GM23248 (cell line): ENCODE results near the gene RAB3GAP1. TPM values are rescaled to one million over a fixed set of nuclear protein-coding genes. Genes with fewer than 3 reads are reported as not detected.

Experiments used
- DNase-seq: peaks from one replicate; pipeline ENCODE4 v3.0.0-alpha.2; 2015
- H2AFZ ChIP-seq: fragments of 200-600 bp; sonication (generic); 2 replicates; pipeline ENCODE4 v1.6.1; 2016; ENCODE audit warnings: antibody characterized with exemption
- H3F3A ChIP-seq: fragments of 200-600 bp; sonication (generic); 2 replicates; pipeline ENCODE4 v1.6.1; 2016; ENCODE audit warnings: mild to moderate bottlenecking, antibody characterized with exemption, mixed run types; ENCODE audit not compliant: insufficient read depth
- H3K27ac ChIP-seq: fragments of 200-600 bp; sonication (generic); 2 replicates; pipeline ENCODE4 v1.5.1; 2016; ENCODE audit warnings: mild to moderate bottlenecking
- H3K27me3 ChIP-seq: fragments of 200-600 bp; sonication (generic); replicated peaks from 2 replicates; pipeline ENCODE4 v1.6.1; 2016; ENCODE audit warnings: mild to moderate bottlenecking; ENCODE audit not compliant: insufficient read depth
- H3K36me3 ChIP-seq: fragments of 200-600 bp; sonication (generic); 2 replicates; pipeline ENCODE4 v1.6.1; 2016; ENCODE audit warnings: low read depth, mild to moderate bottlenecking
- H3K4me1 ChIP-seq: fragments of 200-600 bp; sonication (generic); 2 replicates; pipeline ENCODE4 v1.6.1; 2016; ENCODE audit warnings: mild to moderate bottlenecking; ENCODE audit not compliant: insufficient read depth
- H3K4me2 ChIP-seq: fragments of 200-600 bp; sonication (generic); one replicate; pipeline ENCODE4 v1.6.1; 2016; ENCODE audit warnings: mild to moderate bottlenecking; ENCODE audit not compliant: unreplicated experiment
- H3K4me3 ChIP-seq: fragments of 200-600 bp; sonication (generic); 2 replicates; pipeline ENCODE4 v1.5.1; 2016; ENCODE audit warnings: mild to moderate bottlenecking
- H3K79me2 ChIP-seq: fragments of 200-600 bp; sonication (generic); 2 replicates; pipeline ENCODE4 v1.6.1; 2016; ENCODE audit warnings: mild to moderate bottlenecking; ENCODE audit not compliant: insufficient read depth
- H3K9ac ChIP-seq: fragments of 200-600 bp; sonication (generic); 2 replicates; pipeline ENCODE4 v1.6.1; 2016; ENCODE audit warnings: mild to moderate bottlenecking
- H3K9me2 ChIP-seq: fragments of 200-600 bp; sonication (generic); 2 replicates; pipeline ENCODE4 v1.6.1; 2016; ENCODE audit warnings: mixed run types, mild to moderate bottlenecking, moderate library complexity; ENCODE audit not compliant: insufficient read depth
- H3K9me3 ChIP-seq: fragments of 200-600 bp; sonication (generic); one replicate; pipeline ENCODE4 v1.6.1; 2017; ENCODE audit warnings: low read depth
- H4K20me1 ChIP-seq: fragments of 200-600 bp; sonication (generic); 2 replicates; pipeline ENCODE4 v1.6.0; 2016; ENCODE audit not compliant: insufficient read depth
- EZH2 ChIP-seq: fragments of 200-600 bp; sonication (generic); IDR thresholded peaks from 2 replicates; pipeline ENCODE4 v1.6.1; 2018; ENCODE audit warnings: antibody characterized with exemption, mild to moderate bottlenecking; ENCODE audit not compliant: insufficient read depth, poor library complexity, severe bottlenecking
- EZH2phosphoT487 ChIP-seq: fragments of 200-600 bp; sonication (generic); IDR thresholded peaks from 2 replicates; pipeline ENCODE4 v1.6.1; 2018; ENCODE audit warnings: antibody characterized with exemption, moderate library complexity, mild to moderate bottlenecking, low read depth; ENCODE audit not compliant: insufficient read depth
- WGBS, 2 experiments: methylation state at CpG; one replicate each; pipeline ENCODE4 v1.1.6; 2015 to 2017; ENCODE audit warnings: low lambda C conversion rate in 2 of 2, low coverage in 1 of 2; ENCODE audit errors: missing lambda C conversion rate in 2 of 2; 5-methylcytosine and 5-hydroxymethylcytosine counted together
- in situ Hi-C: fragments of 300-500 bp; cut with MboI; formaldehyde crosslinking; loops from 2 replicates; pipeline ENCODE4 v1.15.0; 2020
- polyA plus RNA-seq: library from polyadenylated mRNA; unstranded; fragments of >200 nt; fragmentation: Nextera tagmentation; extraction: Ambion mirVana; gene quantifications from 2 replicates; pipeline ENCODE4 v1.2.1, GENCODE V29; 2016
- total RNA-seq: library from RNA; depleted of rRNA; stranded (reverse); fragments of >200 nt; shearing (Covaris generic); gene quantifications from 2 replicates; pipeline ENCODE4 v1.2.3, GENCODE V29; 2014

The RAB3GAP1 gene
- total and polyA plus RNA-seq, 2 experiments from 2014 or later: 35.5 to 72.1 TPM

- DNase-seq: no peak
- Histone ChIP-seq H3F3A (0 out of 2 replicates have a peak, but pooled peaks cover 8% of the 10 kb centered on the region), H4K20me1 (0 out of 2 replicates have a peak, but pooled peaks cover 4% of the 10 kb centered on the region), H3K9me3 (no peaks in the 10 kb centered on the region), H3K9me2 (no peaks in the 10 kb centered on the region), H3K4me1 (peaks cover 13% of the 10 kb centered on the region), H3K4me2 (no peak overlapping the region), H3K4me3 (no peak overlapping the region), H2AFZ (no peak overlapping the region), H3K27me3 (no peaks in the 10 kb centered on the region), H3K9ac (no peak overlapping the region), H3K27ac (no peak overlapping the region), H3K36me3 (peaks cover 31% of the 10 kb centered on the region), H3K79me2 (peaks cover 100% of the 10 kb centered on the region)
- WGBS, 2 experiments: 96 to 100% methylated on average over 3 of the region's 3 CpGs
- TF ChIP-seq EZH2phosphoT487: no peak
- no peak for TF ChIP-seq EZH2
- in situ Hi-C loops: no loop called here
Measured at GRCh38 chr2:135072125-135072997, 20.3 kb downstream of the RAB3GAP1 start.

- Histone ChIP-seq H3K4me3 (no peak overlapping the region), H3K4me1 (peaks cover 9% of the 10 kb centered on the region; the same call in 1 of the 2 replicates), H3K79me2 (peaks cover 98% of the 10 kb centered on the region), H3K27ac (no peak overlapping the region), H3K9ac (no peak overlapping the region), H3K36me3 (peaks cover 26% of the 10 kb centered on the region), H3K9me2 (no peaks in the 10 kb centered on the region), H3K4me2 (no peak overlapping the region), H3K9me3 (no peaks in the 10 kb centered on the region), H2AFZ (no peak overlapping the region), H3K27me3 (no peaks in the 10 kb centered on the region), H3F3A (0 out of 2 replicates have a peak, but pooled peaks cover 8% of the 10 kb centered on the region), H4K20me1 (0 out of 2 replicates have a peak, but pooled peaks cover 4% of the 10 kb centered on the region)
- TF ChIP-seq EZH2phosphoT487: no peak
- no peak for TF ChIP-seq EZH2
- in situ Hi-C loops: no loop called here
- 100% methylated on average over 3 of the region's 3 CpGs for WGBS, 2 experiments
- no peak for DNase-seq
Measured at GRCh38 chr2:135074216-135074615, 22.1 kb downstream of the RAB3GAP1 start.

GRCh38 chr2:135076556-135076955 lies 24.5 kb downstream of the RAB3GAP1 start:
- no peak for DNase-seq
- H3K79me2 ChIP-seq: peaks cover 95% of the 10 kb centered on the region
- WGBS, 2 experiments: 98 to 99% methylated on average over 2 of the region's 2 CpGs
- no peak overlapping the region for H3K4me3 ChIP-seq
- no peak overlapping the region for H3K9ac ChIP-seq
- H3K27me3 ChIP-seq: no peaks in the 10 kb centered on the region
- H3K4me2 ChIP-seq: no peak overlapping the region
- no peak for TF ChIP-seq EZH2
- no peak for TF ChIP-seq EZH2phosphoT487
- peaks cover 9% of the 10 kb centered on the region; the same call in 1 of the 2 replicates for H4K20me1 ChIP-seq
- H3F3A ChIP-seq: 0 out of 2 replicates have a peak, but pooled peaks cover 8% of the 10 kb centered on the region
- H2AFZ ChIP-seq: no peak overlapping the region
- H3K9me2 ChIP-seq: no peaks in the 10 kb centered on the region
- H3K9me3 ChIP-seq: no peaks in the 10 kb centered on the region
- in situ Hi-C loops: no loop called here
- H3K27ac ChIP-seq: no peak overlapping the region
- peaks cover 25% of the 10 kb centered on the region for H3K36me3 ChIP-seq
- H3K4me1 ChIP-seq: no peaks in the 10 kb centered on the region

GRCh38 chr2:135078417-135078816 lies 26.3 kb downstream of the RAB3GAP1 start:
- Histone ChIP-seq H3K36me3 (peaks cover 26% of the 10 kb centered on the region), H4K20me1 (peaks cover 9% of the 10 kb centered on the region), H3K79me2 (peaks cover 94% of the 10 kb centered on the region), H3K4me3 (no peak overlapping the region), H3F3A (0 out of 2 replicates have a peak, but pooled peaks cover 8% of the 10 kb centered on the region), H3K9me2 (no peaks in the 10 kb centered on the region), H3K9ac (no peak overlapping the region), H3K9me3 (no peaks in the 10 kb centered on the region), H3K27ac (no peak overlapping the region), H3K4me2 (no peak overlapping the region), H2AFZ (no peak overlapping the region), H3K4me1 (no peaks in the 10 kb centered on the region), H3K27me3 (no peaks in the 10 kb centered on the region)
- in situ Hi-C loops: no loop called here
- TF ChIP-seq EZH2phosphoT487 (no peak), EZH2 (no peak)
- DNase-seq: no peak
